ENCODE results near the gene KRTAP5-3.
"Not testable (repeated sequence)": the region's sequence is repeated elsewhere in the genome, so short reads cannot be mapped to it uniquely, and the experiment has no call there.

KRTAP5-3 gene

GRCh38 chr11:1608363-1608762 lies at the start of gene KRTAP5-3:
TSS of gene KRTAP5-3 (minus strand) at chr11:1608463. CDS start at chr11:1608385, 78 bp downstream.
- no peak for DNase-seq (ENCODE audit: low spot score)

GRCh38 chr11:1656670-1657069 lies 48.4 kb upstream of the KRTAP5-3 start:
- DNase-seq (ENCODE audit: low spot score): no peak

- DNase-seq (ENCODE audit: low spot score): no peak
Measured at GRCh38 chr11:1656061-1656441, 47.8 kb upstream of the KRTAP5-3 start.

- no peak for DNase-seq (ENCODE audit: low spot score)
Measured at GRCh38 chr11:1655168-1656060, 47.2 kb upstream of the KRTAP5-3 start.

GRCh38 chr11:1654388-1655167 lies 46.3 kb upstream of the KRTAP5-3 start:
- no peak for DNase-seq (ENCODE audit: low spot score)

- DNase-seq (ENCODE audit: low spot score): no peak
Measured at GRCh38 chr11:1653541-1654387, 45.5 kb upstream of the KRTAP5-3 start.

- peak; percentile 86 for DNase-seq (ENCODE audit: low spot score)
Measured at GRCh38 chr11:1652771-1653540, 44.7 kb upstream of the KRTAP5-3 start.

- no peak for DNase-seq (ENCODE audit: low spot score)
Measured at GRCh38 chr11:1652442-1652770, 44.1 kb upstream of the KRTAP5-3 start.

- DNase-seq (ENCODE audit: low spot score): no peak
Measured at GRCh38 chr11:1652026-1652425, 43.8 kb upstream of the KRTAP5-3 start.

GRCh38 chr11:1651411-1651980 lies 43.2 kb upstream of the KRTAP5-3 start:
- DNase-seq (ENCODE audit: low spot score): no peak

GRCh38 chr11:1650918-1651262 lies 42.6 kb upstream of the KRTAP5-3 start:
- DNase-seq (ENCODE audit: low spot score): no peak

GRCh38 chr11:1650034-1650917 lies 42.0 kb upstream of the KRTAP5-3 start:
- DNase-seq (ENCODE audit: low spot score): no peak

- DNase-seq (ENCODE audit: low spot score): no peak
Measured at GRCh38 chr11:1648653-1649420, 40.6 kb upstream of the KRTAP5-3 start.

- no peak for DNase-seq (ENCODE audit: low spot score)
Measured at GRCh38 chr11:1647901-1648652, 39.8 kb upstream of the KRTAP5-3 start.

- DNase-seq (ENCODE audit: low spot score): not testable (repeated sequence)
Measured at GRCh38 chr11:1646540-1646939, 38.3 kb upstream of the KRTAP5-3 start.

- no peak for DNase-seq (ENCODE audit: low spot score)
Measured at GRCh38 chr11:1645357-1645821, 37.1 kb upstream of the KRTAP5-3 start.

- no peak for DNase-seq (ENCODE audit: low spot score)
Measured at GRCh38 chr11:1644601-1645356, 36.5 kb upstream of the KRTAP5-3 start.

GRCh38 chr11:1643146-1643690 lies 35.0 kb upstream of the KRTAP5-3 start:
- DNase-seq (ENCODE audit: low spot score): no peak
